ENCODE measurements around the gene FAM3A.
A peak's percentile ranks its signal among the peaks of the same experiment; 100 is the strongest.
"Not testable (repeated sequence)": the region's sequence is repeated elsewhere in the genome, so short reads cannot be mapped to it uniquely, and the experiment has no call there.

Gene FAM3A, protein sequence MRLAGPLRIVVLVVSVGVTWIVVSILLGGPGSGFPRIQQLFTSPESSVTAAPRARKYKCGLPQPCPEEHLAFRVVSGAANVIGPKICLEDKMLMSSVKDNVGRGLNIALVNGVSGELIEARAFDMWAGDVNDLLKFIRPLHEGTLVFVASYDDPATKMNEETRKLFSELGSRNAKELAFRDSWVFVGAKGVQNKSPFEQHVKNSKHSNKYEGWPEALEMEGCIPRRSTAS

GRCh38 chrX:154515966-154516655, at the start of gene FAM3A:
Gene FAM3A (minus strand): TSS chrX:154516232. CDS start chrX:154515772, 460 bp downstream.
- peak; percentile 79 to 91 (median 89) for DNase-seq

GRCh38 chrX:154562295-154562694, 46.3 kb upstream of the FAM3A start:
- not testable (repeated sequence) for DNase-seq

DNA sequence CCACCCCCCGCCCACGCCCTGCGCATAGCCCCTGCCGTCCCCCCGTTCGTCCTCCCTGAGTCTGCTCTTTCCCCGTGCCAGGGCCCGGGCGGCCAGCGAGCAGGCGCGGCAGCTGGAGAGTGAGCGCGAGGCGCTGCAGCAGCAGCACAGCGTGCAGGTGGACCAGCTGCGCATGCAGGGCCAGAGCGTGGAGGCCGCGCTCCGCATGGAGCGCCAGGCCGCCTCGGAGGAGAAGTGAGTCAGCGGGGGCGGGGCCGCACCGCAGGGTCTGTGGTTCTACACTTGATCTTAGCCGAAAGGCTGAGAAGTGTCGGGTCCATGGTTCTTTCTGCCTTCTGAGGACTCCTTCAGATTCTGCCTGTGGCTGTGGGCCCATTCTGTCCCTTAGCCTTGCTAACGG, 44.3 kb upstream of the FAM3A start:
- DNase-seq = not testable (repeated sequence)

DNA sequence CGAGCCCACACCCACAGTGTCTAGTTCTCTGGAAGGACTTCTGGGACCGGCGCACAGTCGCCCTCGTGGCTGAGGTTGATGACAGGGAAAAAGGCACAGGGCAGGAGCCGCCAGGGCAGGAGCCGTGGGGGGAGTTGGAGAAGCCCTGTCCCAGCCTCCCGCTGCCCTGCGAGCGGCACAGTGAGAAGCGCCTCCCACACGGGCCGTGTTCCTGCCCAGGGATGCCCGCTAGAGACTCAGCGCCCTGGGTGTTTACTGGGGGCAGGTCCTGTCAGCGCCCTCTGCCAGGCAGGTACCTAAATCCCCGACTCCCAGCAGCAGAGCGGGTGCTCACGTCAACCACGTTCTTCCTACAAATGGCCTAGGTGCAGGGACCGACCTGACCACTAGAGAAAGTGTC, 42.9 kb upstream of the FAM3A start:
- DNase-seq = not testable (repeated sequence)

GRCh38 chrX:154558060-154558690, 42.1 kb upstream of the FAM3A start:
- not testable (repeated sequence) for DNase-seq

DNA sequence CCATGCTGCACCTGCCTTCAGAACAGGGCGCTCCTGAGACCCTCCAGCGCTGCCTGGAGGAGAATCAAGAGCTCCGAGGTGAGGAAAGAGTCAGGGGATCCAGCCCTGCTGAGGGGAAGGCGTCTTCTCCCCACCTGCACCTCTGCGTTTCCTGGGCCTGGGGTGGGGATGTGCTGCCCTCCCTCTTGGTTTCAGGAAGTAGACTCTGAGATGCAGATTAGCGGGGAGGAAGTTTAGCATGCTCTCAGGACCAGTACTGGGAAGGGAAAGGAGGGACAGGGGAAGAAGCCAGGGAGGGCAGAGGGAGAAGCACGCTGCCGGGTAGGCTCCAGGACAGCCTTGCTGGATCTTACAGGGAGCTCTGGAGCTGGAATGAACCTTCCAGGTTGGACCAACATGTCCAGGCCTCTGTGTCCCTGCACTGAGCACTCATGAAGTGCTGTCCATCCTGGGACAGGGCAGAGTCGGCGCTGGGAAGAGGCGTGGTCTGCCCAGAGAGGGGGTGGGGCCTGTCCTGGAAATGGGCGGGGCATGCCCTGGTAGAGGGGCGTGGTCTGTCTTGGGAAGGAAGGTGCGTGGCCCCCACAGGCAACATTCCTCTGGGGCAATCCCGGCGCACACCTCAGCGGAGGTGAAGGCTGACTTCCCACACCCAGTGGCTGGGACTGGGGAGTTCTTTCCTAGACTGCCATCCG, 36.2 kb upstream of the FAM3A start:
- DNase-seq = not testable (repeated sequence)

DNA sequence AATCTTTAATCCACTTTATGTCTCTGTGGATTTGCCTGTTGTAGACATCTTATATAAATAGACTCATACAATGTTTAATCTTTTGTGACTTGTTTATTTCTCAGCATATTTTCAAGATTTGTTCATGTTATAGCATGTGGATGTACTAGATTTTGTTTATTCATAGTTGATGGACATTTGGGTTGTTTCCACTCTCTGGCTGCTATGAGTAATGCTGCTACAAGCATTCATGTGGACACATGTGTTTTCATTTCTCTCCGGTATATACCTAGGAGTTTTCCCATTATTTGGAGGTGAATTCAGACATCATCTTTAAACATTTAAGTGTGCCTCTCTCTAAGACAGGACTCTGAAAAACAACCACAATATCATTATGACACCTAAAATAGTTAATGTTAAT, 33.7 kb upstream of the FAM3A start:
- DNase-seq = no peak

DNA sequence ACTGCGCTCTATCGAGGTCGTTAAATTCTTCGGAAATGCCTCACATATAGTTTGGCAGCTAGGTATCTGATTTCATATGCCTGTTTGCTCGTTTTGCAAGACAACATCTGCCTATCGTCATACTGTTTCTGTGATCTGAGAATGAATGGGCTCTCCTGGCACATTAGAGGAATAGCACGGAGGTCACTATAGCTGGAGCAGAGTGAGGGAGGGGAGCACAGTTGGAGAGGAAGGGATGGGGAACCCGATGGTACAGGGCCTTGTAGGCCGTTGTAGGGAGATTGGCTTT, 31.9 kb upstream of the FAM3A start:
- no peak for DNase-seq

- DNase-seq = peak; percentile 84 to 95 (median 89)
Measured at GRCh38 chrX:154547245-154548027, 31.4 kb upstream of the FAM3A start, which contains the start of gene IKBKG. Gene IKBKG (plus strand): TSS chrX:154547620. CDS start chrX:154552003, 4,383 bp downstream.

GRCh38 chrX:154546354-154547244, 30.6 kb upstream of the FAM3A start, which contains the start of gene G6PD:
Gene G6PD (minus strand): TSS chrX:154546846. CDS start chrX:154546155, 691 bp downstream.
- peak; percentile 78 to 95 (median 86) for DNase-seq

DNA sequence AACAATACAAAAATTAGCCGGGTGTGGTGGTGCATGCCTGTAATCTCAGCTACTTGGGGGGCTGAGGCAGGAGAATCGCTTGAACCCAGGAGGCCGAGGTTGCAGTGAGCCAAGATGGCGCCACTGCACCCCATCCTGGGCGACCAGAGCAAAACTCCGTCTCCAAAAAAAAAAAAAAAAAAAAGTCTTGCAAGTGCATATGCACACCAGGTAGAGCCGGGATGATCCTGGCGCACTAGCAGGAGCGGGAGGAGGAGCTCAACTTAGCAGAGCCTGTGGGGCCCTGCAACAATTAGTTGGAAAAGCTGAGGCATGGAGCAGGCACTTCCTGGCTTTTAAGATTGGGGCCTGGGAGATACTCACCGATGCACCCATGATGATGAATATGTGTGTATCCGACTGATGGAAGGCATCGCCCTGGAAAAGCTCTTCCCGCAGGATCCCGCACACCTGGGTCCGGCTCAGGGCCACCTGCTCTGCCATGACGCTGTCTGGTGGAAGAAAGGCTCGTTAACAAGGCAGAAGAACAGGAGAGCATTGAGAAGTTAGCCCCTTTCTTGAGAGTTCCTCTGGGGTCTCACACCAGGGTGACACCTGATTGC, 29.7 kb upstream of the FAM3A start:
- DNase-seq = no peak

GRCh38 chrX:154542723-154543424, 26.8 kb upstream of the FAM3A start:
- peak in 2 of 6 experiments; percentile 17 to 24 for DNase-seq

DNA sequence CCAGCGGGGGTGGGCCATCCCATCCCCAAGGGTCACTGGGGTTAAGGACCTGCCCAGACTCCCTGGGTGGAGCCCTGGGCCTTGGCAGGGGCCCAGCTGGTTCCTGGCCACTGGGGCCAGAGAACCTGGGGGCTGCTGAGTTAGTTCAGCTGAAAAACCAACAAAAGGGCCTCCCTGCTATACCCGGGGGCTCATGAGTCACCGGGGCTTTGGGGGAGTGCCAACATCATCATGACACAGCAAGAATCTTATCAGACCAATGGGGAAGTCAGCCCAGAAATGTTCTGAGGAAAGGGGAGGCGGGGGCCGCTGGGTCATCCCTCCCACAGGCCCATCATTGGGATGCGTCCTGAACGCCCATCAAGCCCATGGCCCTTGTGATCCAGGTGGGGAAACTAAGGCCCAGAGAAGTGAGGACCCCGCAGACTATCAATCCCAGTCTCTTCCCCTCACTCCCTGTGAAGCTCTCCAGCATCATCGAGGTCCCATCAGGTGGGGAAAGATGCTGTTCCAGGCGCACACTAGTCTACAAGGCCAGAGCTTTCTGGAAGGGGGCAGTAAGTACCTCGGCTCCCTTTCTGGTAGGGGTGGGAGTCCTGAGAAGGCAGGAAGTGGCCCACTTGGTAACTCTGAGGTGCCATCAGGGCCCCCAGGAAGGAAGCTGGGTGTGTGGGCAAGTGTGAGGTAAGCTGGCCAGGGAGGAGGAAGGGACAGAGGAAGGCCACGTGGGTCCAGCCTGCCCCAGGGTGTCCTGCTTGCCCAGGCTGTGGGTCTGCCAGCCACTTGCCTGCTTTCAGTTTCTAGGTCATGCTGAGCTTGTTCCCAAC, 26.1 kb upstream of the FAM3A start:
- no peak for DNase-seq

DNA sequence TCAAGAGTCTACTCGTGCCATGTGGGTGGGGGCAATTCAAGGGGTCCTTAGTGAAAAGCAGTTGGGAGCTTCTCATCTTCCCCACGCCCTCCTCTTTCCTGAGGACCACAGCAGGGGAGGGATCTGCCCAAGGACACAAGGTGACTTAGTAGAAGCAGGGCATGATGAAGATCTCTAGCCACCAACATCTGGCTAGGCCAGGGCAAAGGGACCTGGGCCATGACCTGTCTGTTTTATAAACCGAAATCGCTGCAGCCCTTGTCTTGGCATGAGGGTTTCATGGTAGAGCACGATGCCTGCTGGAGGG, 25.5 kb upstream of the FAM3A start:
- no peak for DNase-seq

- DNase-seq = no peak
Measured at GRCh38 chrX:154540897-154541535, 25.0 kb upstream of the FAM3A start.

- not testable (repeated sequence) for DNase-seq
Measured at GRCh38 chrX:154540365-154540764, 24.3 kb upstream of the FAM3A start.

DNA sequence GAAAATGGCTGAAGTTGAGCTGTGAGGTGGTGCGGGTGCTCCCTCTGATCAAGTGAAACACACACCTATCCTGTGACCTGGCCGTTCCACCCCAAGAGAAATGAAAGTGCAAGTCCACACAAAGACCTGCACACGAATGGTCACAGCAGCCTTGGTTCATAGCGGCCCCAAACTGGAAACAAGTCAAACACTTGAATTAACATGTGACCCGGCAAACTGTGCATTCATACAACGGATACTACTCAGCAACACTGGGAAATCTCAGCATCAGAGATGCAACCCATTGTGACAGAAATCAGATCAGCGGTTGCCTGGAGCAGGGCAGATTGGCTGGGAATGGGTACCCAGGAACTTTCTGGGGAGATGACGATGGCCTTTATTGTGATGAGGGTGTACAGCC, 23.0 kb upstream of the FAM3A start:
- no peak for DNase-seq

- DNase-seq = no peak
Measured at GRCh38 chrX:154535892-154536291, 19.9 kb upstream of the FAM3A start.

Data from stimulated activated naive CD4-positive, alpha-beta T cell (primary cell).